HCT116 (cell line): ENCODE results near the gene GPR31. TPM values are rescaled to one million over a fixed set of nuclear protein-coding genes. Genes with fewer than 3 reads are reported as not detected.

Experiments
- ATAC-seq: fragments of 200-7000 bp; cut with Tn5 transposase; 2 replicates; pipeline ENCODE4 v1.9.1; 2020; ENCODE audit warnings: mild to moderate bottlenecking, moderate library complexity
- BruUV-seq: library from RNA; stranded (reverse); fragments of 400-500 nt; replicated peaks from 2 replicates; lab custom pipeline; 2021; lab: Mats Ljungman, UMichigan
- CTCF ChIA-PET: fragments of 300-600 bp; sonication (Branson Sonifier 250); formaldehyde crosslinking; loops from one replicate; lab custom pipeline; 2021; ENCODE audit warnings: antibody characterized with exemption; lab: Charles Lee
- POLR2A ChIA-PET: fragments of 300-600, 350-600 bp; sonication (Branson Sonifier 250); formaldehyde crosslinking; loops from one replicate; lab custom pipeline; 2021; ENCODE audit warnings: antibody characterized with exemption; lab: Charles Lee
- RAD21 ChIA-PET, 2 experiments: fragments of 300-600 bp; sonication (Branson Sonifier 250); formaldehyde crosslinking; loops; one replicate each; lab custom pipeline; 2023; ENCODE audit warnings: low total read pairs in 2 of 2; ENCODE audit not compliant: uncharacterized antibody in 2 of 2, unreplicated experiment in 2 of 2, low non-redundant PET in 1 of 2; lab: Charles Lee
- DNase-seq: peaks from one replicate; pipeline ENCODE4 v3.0.0-alpha.2; 2010; ENCODE audit warnings: low read depth, low spot score
- H2AFZ ChIP-seq: fragments of 200-600 bp; shearing (Covaris generic), sonication (generic); 2 replicates; pipeline ENCODE4 v1.6.1; 2017; ENCODE audit warnings: low read depth, mixed run types, mixed read lengths, antibody characterized with exemption, low read length; ENCODE audit not compliant: poor library complexity, severe bottlenecking
- H3K27ac ChIP-seq: 2 replicates; pipeline ENCODE4 v1.5.1; 2012; ENCODE audit warnings: low read depth, low read length
- H3K27me3 ChIP-seq: fragments of 200-600 bp; sonication (generic); 2 replicates; pipeline ENCODE4 v1.6.1; 2016; ENCODE audit warnings: mixed run types, low read length, mixed read lengths; ENCODE audit not compliant: insufficient read depth
- H3K36me3 ChIP-seq, 2 experiments: fragments of 200-500 bp in 1 of 2; fragments of 200-600 bp in 1 of 2; sonication (Bioruptor generic) in 1 of 2; sonication (generic) in 1 of 2; 2 replicates each; pipeline versions ENCODE4 v1.5.1 to v1.6.1; 2014 to 2016; ENCODE audit warnings: low read length in 2 of 2, inconsistent platforms in 1 of 2, mixed read lengths in 1 of 2, mixed run types in 1 of 2; ENCODE audit not compliant: insufficient read depth in 2 of 2, control insufficient read depth in 1 of 2
- H3K4me1 ChIP-seq, 2 experiments: fragments of 200-600 bp in 1 of 2; sonication (generic) in 1 of 2; 2 replicates each; pipeline versions ENCODE4 v1.5.1 to v1.6.1; 2012 to 2017; ENCODE audit warnings: low read length in 2 of 2, inconsistent platforms in 1 of 2, mild to moderate bottlenecking in 1 of 2, mixed read lengths in 1 of 2, mixed run types in 1 of 2, moderate library complexity in 1 of 2; ENCODE audit not compliant: insufficient read depth in 2 of 2, control insufficient read depth in 1 of 2
- H3K4me2 ChIP-seq: fragments of 200-600 bp; sonication (generic); 2 replicates; pipeline ENCODE4 v1.6.1; 2017; ENCODE audit warnings: mixed run types, low read length, mixed read lengths
- H3K4me3 ChIP-seq, 2 experiments: fragments of 200-600 bp in 1 of 2; sonication (generic) in 1 of 2; replicated peaks in 1 of 2; 2 replicates each; pipeline ENCODE4 v1.5.1; 2011 to 2016; ENCODE audit warnings: low read length in 2 of 2, control low read depth in 1 of 2, low read depth in 1 of 2, mild to moderate bottlenecking in 1 of 2, mixed read lengths in 1 of 2, mixed run types in 1 of 2
- H3K79me2 ChIP-seq: fragments of 200-600 bp; sonication (generic); 2 replicates; pipeline ENCODE4 v1.6.1; 2017; ENCODE audit warnings: mild to moderate bottlenecking, mixed run types, low read length, moderate library complexity, mixed read lengths; ENCODE audit not compliant: insufficient read depth
- H3K9ac ChIP-seq: fragments of 200-600 bp; sonication (generic); 2 replicates; pipeline ENCODE4 v1.6.1; 2016; ENCODE audit warnings: low read length, mixed read lengths
- H3K9me2 ChIP-seq: fragments of 200-600 bp; sonication (generic), shearing (Covaris generic); 2 replicates; pipeline ENCODE4 v1.6.1; 2017; ENCODE audit warnings: mixed run types, mild to moderate bottlenecking, moderate library complexity; ENCODE audit not compliant: insufficient read depth
- H3K9me3 ChIP-seq, 2 experiments: fragments of 200-500 bp in 1 of 2; fragments of 200-600 bp in 1 of 2; sonication (Bioruptor generic) in 1 of 2; sonication (generic) in 1 of 2; 2 replicates each; pipeline ENCODE4 v1.6.1; 2014 to 2017; ENCODE audit warnings: low read length in 2 of 2, mixed read lengths in 2 of 2, inconsistent platforms in 1 of 2, low read depth in 1 of 2, mild to moderate bottlenecking in 1 of 2, mixed run types in 1 of 2, moderate library complexity in 1 of 2; ENCODE audit not compliant: control insufficient read depth in 1 of 2, insufficient read depth in 1 of 2
- H4K20me1 ChIP-seq: fragments of 200-600 bp; sonication (generic), shearing (Covaris generic); 2 replicates; pipeline ENCODE4 v1.6.1; 2017; ENCODE audit warnings: mixed run types, mild to moderate bottlenecking, moderate library complexity; ENCODE audit not compliant: insufficient read depth
- CTCF ChIP-seq, 3 experiments: fragments of 200-600 bp in 1 of 3; sonication (generic) in 1 of 3; IDR thresholded peaks in 2 of 3; conservative IDR thresholded peaks in 1 of 3; 2 replicates each; pipeline ENCODE4 v1.5.1; 2012 to 2017; ENCODE audit warnings: low read depth in 2 of 3, low read length in 2 of 3, antibody characterized with exemption in 1 of 3, borderline replicate concordance in 1 of 3, control low read depth in 1 of 3, mild to moderate bottlenecking in 1 of 3, mixed read lengths in 1 of 3, mixed run types in 1 of 3, moderate library complexity in 1 of 3; ENCODE audit not compliant: insufficient read depth in 1 of 3
- JUND ChIP-seq: IDR thresholded peaks from 2 replicates; pipeline ENCODE4 v1.6.1; 2012
- MAX ChIP-seq: IDR thresholded peaks from 2 replicates; pipeline ENCODE4 v1.6.1; 2012
- POLR2A ChIP-seq: IDR thresholded peaks from 2 replicates; pipeline ENCODE4 v1.7.0; 2011; ENCODE audit warnings: borderline replicate concordance; ENCODE audit not compliant: insufficient read depth, insufficient read length; ENCODE audit errors: extremely low read depth
- SIN3A ChIP-seq: IDR thresholded peaks from 2 replicates; pipeline ENCODE4 v1.6.1; 2012; ENCODE audit warnings: low read depth
- SP1 ChIP-seq: IDR thresholded peaks from 2 replicates; pipeline ENCODE4 v1.6.1; 2012; ENCODE audit warnings: low read depth
- TCF7L2 ChIP-seq: IDR thresholded peaks from 2 replicates; pipeline ENCODE4 v1.7.0; 2011; ENCODE audit warnings: borderline replicate concordance, inconsistent platforms; ENCODE audit not compliant: insufficient read depth, insufficient read length; ENCODE audit errors: extremely low read depth
- ZBTB33 ChIP-seq: IDR thresholded peaks from 2 replicates; pipeline ENCODE4 v1.6.1; 2011; ENCODE audit warnings: mild to moderate bottlenecking, low read length, moderate library complexity; ENCODE audit not compliant: insufficient replicate concordance; ENCODE audit errors: extremely low read depth
- intact Hi-C: fragments of 100-400 bp; cut with micrococcal nuclease; formaldehyde crosslinking; loops from 2 replicates; pipeline ENCODE4 v1.10.0; 2022
- total RNA-seq: library from RNA; stranded (reverse); gene quantifications from one replicate; pipeline ENCODE4 v1.2.1, GENCODE V29; 2021; ENCODE audit not compliant: unreplicated experiment

The GPR31 gene
- total RNA-seq, 1 experiment from 2014 or later: not detected

- no TSS peak for BruUV-seq
- Histone ChIP-seq H3K4me1 (no peaks in the 10 kb centered on the region), H3K27ac (no peak overlapping the region), H3K9ac (no peak overlapping the region), H3K27me3 (peaks cover 9% of the 10 kb centered on the region), H3K79me2 (no peaks in the 10 kb centered on the region), H3K9me3 (no peaks in the 10 kb centered on the region), H3K36me3 (no peaks in the 10 kb centered on the region), H3K4me3 (no peak overlapping the region), H3K4me2 (no peak overlapping the region), H2AFZ (no peak overlapping the region), H3K9me2 (no peaks in the 10 kb centered on the region), H4K20me1 (no peaks in the 10 kb centered on the region)
- CTCF ChIA-PET: no interaction called here
- TF ChIP-seq SIN3A: no peak
- no peak for TF ChIP-seq MAX
- TF ChIP-seq TCF7L2: no peak
- no peak for TF ChIP-seq CTCF (IDR thresholded peaks at IDR 0.05 in 2 of 3, conservative IDR thresholded peaks at IDR 0.05 in 1 of 3; ENCODE audit: borderline replicate concordance in 1 of 3, insufficient read depth in 1 of 3, low read depth in 2 of 3, low read length in 2 of 3)
- TF ChIP-seq POLR2A: no peak
- TF ChIP-seq ZBTB33: no peak
- no peak for TF ChIP-seq JUND
- no peak for TF ChIP-seq SP1
- no peak for DNase-seq
- POLR2A ChIA-PET: no interaction called here
- intact Hi-C loops: no loop called here
- RAD21 ChIA-PET: no interaction called here
- no peak for ATAC-seq
These were observed 8.8 kb downstream of the GPR31 start for GRCh38 chr6:167148997-167149396.
